HEK293 (cell line): ENCODE data around the gene C14orf119.
A peak's percentile ranks its signal among the peaks of the same experiment; 100 is the strongest.

Experiments used
- CTCF ChIA-PET: fragments of 350-600 bp; formaldehyde crosslinking; extraction: SDS; loops from one replicate; lab custom pipeline; 2021; ENCODE audit warnings: antibody characterized with exemption; lab: Yijun Ruan, JAX
- POLR2A ChIA-PET: fragments of 300-600 bp; formaldehyde crosslinking; extraction: SDS; loops from one replicate; lab custom pipeline; 2020; ENCODE audit warnings: antibody characterized with exemption, inconsistent platforms; lab: Yijun Ruan, JAX
- H3K27ac ChIP-seq: fragments of 200-500 bp; sonication (Bioruptor generic); 2 replicates; pipeline ENCODE4 v1.5.1; 2014; ENCODE audit warnings: low read depth, low read length, control low read depth, inconsistent platforms; ENCODE audit errors: extremely low read depth
- H3K36me3 ChIP-seq, 2 experiments: fragments of 200-500 bp in 1 of 2; sonication (Bioruptor generic) in 1 of 2; 1 replicate in 1 of 2; 2 replicates in 1 of 2; pipeline ENCODE4 v1.5.1; 2014 to 2017; ENCODE audit warnings: inconsistent platforms in 2 of 2, low read length in 2 of 2; ENCODE audit not compliant: control insufficient read depth in 2 of 2, insufficient read depth in 1 of 2
- H3K4me1 ChIP-seq: fragments of 200-500 bp; sonication (Bioruptor generic); 2 replicates; pipeline ENCODE4 v1.5.1; 2014; ENCODE audit warnings: mild to moderate bottlenecking, low read length, inconsistent platforms; ENCODE audit not compliant: control insufficient read depth, insufficient read depth
- H3K4me3 ChIP-seq: 2 replicates; pipeline ENCODE4 v1.5.1; 2011; ENCODE audit warnings: low read depth, mild to moderate bottlenecking, control low read depth, low read length, moderate library complexity
- H3K9me3 ChIP-seq: fragments of 200-500 bp; sonication (Bioruptor generic); 2 replicates; pipeline ENCODE4 v1.5.1; 2014; ENCODE audit warnings: low read depth, low read length, inconsistent platforms; ENCODE audit not compliant: control insufficient read depth, insufficient read depth
- GLIS1 ChIP-seq: fragments of 450-650 bp; formaldehyde crosslinking; IDR thresholded peaks from 2 replicates; pipeline ENCODE4 v1.5.1; 2016; ENCODE audit warnings: missing biosample characterization, missing genetic modification characterization
- GLIS2 ChIP-seq: fragments of 450-650 bp; formaldehyde crosslinking; IDR thresholded peaks from 2 replicates; pipeline ENCODE4 v1.5.1; 2016; ENCODE audit warnings: missing biosample characterization, missing genetic modification characterization
- IKZF3 ChIP-seq: fragments of 450-650 bp; IDR thresholded peaks from 2 replicates; pipeline ENCODE4 v1.5.0; 2018; ENCODE audit warnings: missing biosample characterization, mild to moderate bottlenecking, missing genetic modification characterization, moderate library complexity
- KLF1 ChIP-seq: fragments of 450-650 bp; formaldehyde crosslinking; IDR thresholded peaks from 2 replicates; pipeline ENCODE4 v1.5.1; 2016; ENCODE audit warnings: missing biosample characterization, missing genetic modification characterization
- PRDM1 ChIP-seq: fragments of 450-650 bp; formaldehyde crosslinking; IDR thresholded peaks from 2 replicates; pipeline ENCODE4; 2016; ENCODE audit warnings: missing biosample characterization, missing genetic modification characterization
- ZFHX2 ChIP-seq: fragments of 450-650 bp; formaldehyde crosslinking; conservative IDR thresholded peaks from 2 replicates; pipeline ENCODE4 v1.5.1; 2016; ENCODE audit warnings: missing biosample characterization, missing genetic modification characterization
- ZFP69B ChIP-seq: fragments of 450-650 bp; formaldehyde crosslinking; IDR thresholded peaks from 2 replicates; pipeline ENCODE4 v1.5.1; 2016; ENCODE audit warnings: missing biosample characterization, missing genetic modification characterization
- ZNF112 ChIP-seq: fragments of 450-650 bp; formaldehyde crosslinking; IDR thresholded peaks from 2 replicates; pipeline ENCODE4 v1.5.0; 2017; ENCODE audit warnings: missing biosample characterization, missing genetic modification characterization
- ZNF335 ChIP-seq: fragments of 450-650 bp; formaldehyde crosslinking; conservative IDR thresholded peaks from 2 replicates; pipeline ENCODE4 v1.5.1; 2016; ENCODE audit warnings: missing biosample characterization, missing genetic modification characterization
- ZNF560 ChIP-seq: fragments of 450-650 bp; formaldehyde crosslinking; IDR thresholded peaks from 2 replicates; pipeline ENCODE4 v1.5.1; 2017; ENCODE audit warnings: missing biosample characterization, missing genetic modification characterization, borderline replicate concordance
- ZNF571 ChIP-seq: fragments of 450-650 bp; formaldehyde crosslinking; IDR thresholded peaks from 2 replicates; pipeline ENCODE4 v1.5.0; 2017; ENCODE audit warnings: missing biosample characterization, missing genetic modification characterization
- ZNF585B ChIP-seq: fragments of 450-650 bp; formaldehyde crosslinking; IDR thresholded peaks from 2 replicates; pipeline ENCODE4 v1.5.1; 2016; ENCODE audit warnings: missing biosample characterization, missing genetic modification characterization
- ZNF610 ChIP-seq: fragments of 450-650 bp; formaldehyde crosslinking; IDR thresholded peaks from 2 replicates; pipeline ENCODE4 v1.5.1; 2016; ENCODE audit warnings: missing biosample characterization, missing genetic modification characterization, borderline replicate concordance
- ZNF791 ChIP-seq: fragments of 450-650 bp; formaldehyde crosslinking; IDR thresholded peaks from 2 replicates; pipeline ENCODE4 v1.5.1; 2016; ENCODE audit warnings: missing biosample characterization, missing genetic modification characterization
- ZNF792 ChIP-seq: fragments of 450-650 bp; formaldehyde crosslinking; IDR thresholded peaks from 2 replicates; pipeline ENCODE4 v1.5.1; 2016; ENCODE audit warnings: missing biosample characterization, missing genetic modification characterization
- TF ChIP-seq, protein P1 (sequence below): fragments of 450-650 bp; formaldehyde crosslinking; IDR thresholded peaks from 2 replicates; pipeline ENCODE4 v1.5.1; 2016; ENCODE audit warnings: missing biosample characterization, missing genetic modification characterization
- TF ChIP-seq, protein P2 (sequence below): fragments of 450-650 bp; formaldehyde crosslinking; IDR thresholded peaks from 2 replicates; pipeline ENCODE4 v1.5.1; 2017; ENCODE audit warnings: missing biosample characterization, missing genetic modification characterization
- TF ChIP-seq, protein P3 (sequence below): fragments of 450-650 bp; formaldehyde crosslinking; conservative IDR thresholded peaks from 2 replicates; pipeline ENCODE4 v1.5.1; 2016; ENCODE audit warnings: low read depth, missing biosample characterization, missing genetic modification characterization
- TF ChIP-seq, protein P4 (sequence below): fragments of 450-650 bp; formaldehyde crosslinking; conservative IDR thresholded peaks from 2 replicates; pipeline ENCODE4 v1.5.1; 2016; ENCODE audit warnings: low read depth, missing biosample characterization, missing genetic modification characterization
- TF ChIP-seq, protein P5 (sequence below): fragments of 450-650 bp; formaldehyde crosslinking; IDR thresholded peaks from 2 replicates; pipeline ENCODE4 v1.5.1; 2016; ENCODE audit warnings: missing biosample characterization, missing genetic modification characterization
- TF ChIP-seq, protein P6 (sequence below): fragments of 450-650 bp; formaldehyde crosslinking; IDR thresholded peaks from 2 replicates; pipeline ENCODE4 v1.5.1; 2016; ENCODE audit warnings: missing biosample characterization, missing genetic modification characterization

C14orf119 gene

DNA sequence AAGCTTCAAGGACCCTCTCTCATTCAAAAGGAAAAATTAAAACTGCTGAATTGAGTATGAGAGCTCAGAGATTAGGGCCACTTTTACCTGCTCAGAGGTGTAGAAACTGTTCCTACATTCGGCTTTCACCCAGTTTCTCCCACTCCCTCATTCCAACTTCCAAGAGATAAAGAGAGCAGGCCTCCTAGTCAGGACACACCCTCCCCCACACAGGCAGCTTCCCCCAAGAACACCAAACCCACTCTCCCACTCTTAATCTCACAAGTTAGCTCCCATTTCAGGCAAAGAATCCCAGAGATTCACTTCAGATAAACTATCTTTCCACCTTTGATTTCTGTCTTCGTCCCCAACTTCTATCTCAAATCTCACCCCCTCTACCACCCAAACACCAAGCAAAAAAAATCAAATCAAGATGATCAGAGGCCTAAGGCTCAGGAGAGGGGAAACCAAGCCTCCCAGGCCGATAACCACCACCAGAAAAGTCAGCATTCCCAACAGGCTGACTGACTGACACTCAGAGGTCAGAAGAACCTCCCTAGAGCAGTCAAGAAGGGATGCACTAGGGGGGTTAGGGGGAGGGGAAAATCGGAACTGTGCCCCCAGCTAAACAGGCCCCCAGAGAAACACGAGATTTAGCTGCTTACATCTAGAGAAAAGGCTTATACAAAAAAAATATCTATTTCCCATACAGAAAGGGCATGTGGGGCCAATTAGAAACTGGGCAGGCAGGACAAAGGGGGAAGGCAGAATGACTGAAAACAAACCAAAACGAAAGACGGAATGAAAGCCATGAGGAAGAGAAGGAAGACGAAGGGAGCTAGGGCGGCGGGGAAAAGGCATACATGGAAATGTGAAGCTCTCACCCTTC, 24.8 kb upstream of the C14orf119 start:
- CTCF ChIA-PET: interaction anchor here (0.6 to 4.0 kb wide), 13 partner anchors 8 to 1161 kb away, joined by 3 to 21 read pairs (median 5); partner anchors contain the start of genes ACIN1 and C14orf119
- Histone ChIP-seq H3K27ac (peak overlapping the region; percentile 84), H3K4me1 (peaks cover 16% of the 10 kb centered on the region), H3K36me3 (peaks cover 30 to 59% of the 10 kb centered on the region in 2 experiments), H3K4me3 (peak overlapping the region; percentile 65), H3K9me3 (no peaks in the 10 kb centered on the region)
- POLR2A ChIA-PET: interaction anchor here (1.2 to 3.5 kb wide), 4 partner anchors 8 to 25 kb away, joined by 7 to 48 read pairs (median 17); partner anchors contain the start of genes ACIN1 and C14orf119
- TF ChIP-seq, protein P1, sequence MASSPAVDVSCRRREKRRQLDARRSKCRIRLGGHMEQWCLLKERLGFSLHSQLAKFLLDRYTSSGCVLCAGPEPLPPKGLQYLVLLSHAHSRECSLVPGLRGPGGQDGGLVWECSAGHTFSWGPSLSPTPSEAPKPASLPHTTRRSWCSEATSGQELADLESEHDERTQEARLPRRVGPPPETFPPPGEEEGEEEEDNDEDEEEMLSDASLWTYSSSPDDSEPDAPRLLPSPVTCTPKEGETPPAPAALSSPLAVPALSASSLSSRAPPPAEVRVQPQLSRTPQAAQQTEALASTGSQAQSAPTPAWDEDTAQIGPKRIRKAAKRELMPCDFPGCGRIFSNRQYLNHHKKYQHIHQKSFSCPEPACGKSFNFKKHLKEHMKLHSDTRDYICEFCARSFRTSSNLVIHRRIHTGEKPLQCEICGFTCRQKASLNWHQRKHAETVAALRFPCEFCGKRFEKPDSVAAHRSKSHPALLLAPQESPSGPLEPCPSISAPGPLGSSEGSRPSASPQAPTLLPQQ (tag by site-specific recombination): 0 out of 2 replicates have a peak, but pooled peaks have one; percentile 28
- TF ChIP-seq KLF1: peak; percentile 36; the same call in 1 of the 2 replicates
- no peak for TF ChIP-seq ZNF791
- TF ChIP-seq, protein P2, sequence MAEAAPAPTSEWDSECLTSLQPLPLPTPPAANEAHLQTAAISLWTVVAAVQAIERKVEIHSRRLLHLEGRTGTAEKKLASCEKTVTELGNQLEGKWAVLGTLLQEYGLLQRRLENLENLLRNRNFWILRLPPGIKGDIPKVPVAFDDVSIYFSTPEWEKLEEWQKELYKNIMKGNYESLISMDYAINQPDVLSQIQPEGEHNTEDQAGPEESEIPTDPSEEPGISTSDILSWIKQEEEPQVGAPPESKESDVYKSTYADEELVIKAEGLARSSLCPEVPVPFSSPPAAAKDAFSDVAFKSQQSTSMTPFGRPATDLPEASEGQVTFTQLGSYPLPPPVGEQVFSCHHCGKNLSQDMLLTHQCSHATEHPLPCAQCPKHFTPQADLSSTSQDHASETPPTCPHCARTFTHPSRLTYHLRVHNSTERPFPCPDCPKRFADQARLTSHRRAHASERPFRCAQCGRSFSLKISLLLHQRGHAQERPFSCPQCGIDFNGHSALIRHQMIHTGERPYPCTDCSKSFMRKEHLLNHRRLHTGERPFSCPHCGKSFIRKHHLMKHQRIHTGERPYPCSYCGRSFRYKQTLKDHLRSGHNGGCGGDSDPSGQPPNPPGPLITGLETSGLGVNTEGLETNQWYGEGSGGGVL (tag by site-specific recombination): peak; percentile 30; the same call in 1 of the 2 replicates
- TF ChIP-seq ZNF792 (tag by site-specific recombination): no peak
- TF ChIP-seq PRDM1 (tag by site-specific recombination): peak; percentile 96
- peak; percentile 64 for TF ChIP-seq GLIS1 (tag by site-specific recombination)
- no peak for TF ChIP-seq ZNF560
- TF ChIP-seq ZFP69B (tag by site-specific recombination): no peak
- 0 out of 2 replicates have a peak, but pooled peaks have one; percentile 26 for TF ChIP-seq ZNF335
- peak; percentile 37; the same call in 1 of the 2 replicates for TF ChIP-seq GLIS2 (tag by site-specific recombination)
- no peak for TF ChIP-seq ZNF112
- TF ChIP-seq, protein P3, sequence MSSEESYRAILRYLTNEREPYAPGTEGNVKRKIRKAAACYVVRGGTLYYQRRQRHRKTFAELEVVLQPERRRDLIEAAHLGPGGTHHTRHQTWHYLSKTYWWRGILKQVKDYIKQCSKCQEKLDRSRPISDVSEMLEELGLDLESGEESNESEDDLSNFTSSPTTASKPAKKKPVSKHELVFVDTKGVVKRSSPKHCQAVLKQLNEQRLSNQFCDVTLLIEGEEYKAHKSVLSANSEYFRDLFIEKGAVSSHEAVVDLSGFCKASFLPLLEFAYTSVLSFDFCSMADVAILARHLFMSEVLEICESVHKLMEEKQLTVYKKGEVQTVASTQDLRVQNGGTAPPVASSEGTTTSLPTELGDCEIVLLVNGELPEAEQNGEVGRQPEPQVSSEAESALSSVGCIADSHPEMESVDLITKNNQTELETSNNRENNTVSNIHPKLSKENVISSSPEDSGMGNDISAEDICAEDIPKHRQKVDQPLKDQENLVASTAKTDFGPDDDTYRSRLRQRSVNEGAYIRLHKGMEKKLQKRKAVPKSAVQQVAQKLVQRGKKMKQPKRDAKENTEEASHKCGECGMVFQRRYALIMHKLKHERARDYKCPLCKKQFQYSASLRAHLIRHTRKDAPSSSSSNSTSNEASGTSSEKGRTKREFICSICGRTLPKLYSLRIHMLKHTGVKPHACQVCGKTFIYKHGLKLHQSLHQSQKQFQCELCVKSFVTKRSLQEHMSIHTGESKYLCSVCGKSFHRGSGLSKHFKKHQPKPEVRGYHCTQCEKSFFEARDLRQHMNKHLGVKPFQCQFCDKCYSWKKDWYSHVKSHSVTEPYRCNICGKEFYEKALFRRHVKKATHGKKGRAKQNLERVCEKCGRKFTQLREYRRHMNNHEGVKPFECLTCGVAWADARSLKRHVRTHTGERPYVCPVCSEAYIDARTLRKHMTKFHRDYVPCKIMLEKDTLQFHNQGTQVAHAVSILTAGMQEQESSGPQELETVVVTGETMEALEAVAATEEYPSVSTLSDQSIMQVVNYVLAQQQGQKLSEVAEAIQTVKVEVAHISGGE (tag by site-specific recombination): peak; percentile 71
- no peak for TF ChIP-seq ZNF571
- TF ChIP-seq, protein P4, sequence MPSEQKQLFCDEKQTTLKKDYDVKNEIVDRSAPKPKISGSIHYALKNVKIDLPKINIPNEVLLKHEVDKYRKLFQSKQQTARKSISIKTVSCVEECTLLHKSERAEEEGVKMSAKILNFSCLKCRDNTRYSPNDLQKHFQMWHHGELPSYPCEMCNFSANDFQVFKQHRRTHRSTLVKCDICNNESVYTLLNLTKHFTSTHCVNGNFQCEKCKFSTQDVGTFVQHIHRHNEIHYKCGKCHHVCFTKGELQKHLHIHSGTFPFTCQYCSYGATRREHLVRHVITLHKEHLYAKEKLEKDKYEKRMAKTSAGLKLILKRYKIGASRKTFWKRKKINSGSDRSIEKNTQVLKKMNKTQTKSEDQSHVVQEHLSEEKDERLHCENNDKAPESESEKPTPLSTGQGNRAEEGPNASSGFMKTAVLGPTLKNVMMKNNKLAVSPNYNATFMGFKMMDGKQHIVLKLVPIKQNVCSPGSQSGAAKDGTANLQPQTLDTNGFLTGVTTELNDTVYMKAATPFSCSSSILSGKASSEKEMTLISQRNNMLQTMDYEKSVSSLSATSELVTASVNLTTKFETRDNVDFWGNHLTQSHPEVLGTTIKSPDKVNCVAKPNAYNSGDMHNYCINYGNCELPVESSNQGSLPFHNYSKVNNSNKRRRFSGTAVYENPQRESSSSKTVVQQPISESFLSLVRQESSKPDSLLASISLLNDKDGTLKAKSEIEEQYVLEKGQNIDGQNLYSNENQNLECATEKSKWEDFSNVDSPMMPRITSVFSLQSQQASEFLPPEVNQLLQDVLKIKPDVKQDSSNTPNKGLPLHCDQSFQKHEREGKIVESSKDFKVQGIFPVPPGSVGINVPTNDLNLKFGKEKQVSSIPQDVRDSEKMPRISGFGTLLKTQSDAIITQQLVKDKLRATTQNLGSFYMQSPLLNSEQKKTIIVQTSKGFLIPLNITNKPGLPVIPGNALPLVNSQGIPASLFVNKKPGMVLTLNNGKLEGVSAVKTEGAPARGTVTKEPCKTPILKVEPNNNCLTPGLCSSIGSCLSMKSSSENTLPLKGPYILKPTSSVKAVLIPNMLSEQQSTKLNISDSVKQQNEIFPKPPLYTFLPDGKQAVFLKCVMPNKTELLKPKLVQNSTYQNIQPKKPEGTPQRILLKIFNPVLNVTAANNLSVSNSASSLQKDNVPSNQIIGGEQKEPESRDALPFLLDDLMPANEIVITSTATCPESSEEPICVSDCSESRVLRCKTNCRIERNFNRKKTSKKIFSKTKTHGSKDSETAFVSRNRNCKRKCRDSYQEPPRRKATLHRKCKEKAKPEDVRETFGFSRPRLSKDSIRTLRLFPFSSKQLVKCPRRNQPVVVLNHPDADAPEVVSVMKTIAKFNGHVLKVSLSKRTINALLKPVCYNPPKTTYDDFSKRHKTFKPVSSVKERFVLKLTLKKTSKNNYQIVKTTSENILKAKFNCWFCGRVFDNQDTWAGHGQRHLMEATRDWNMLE (tag by site-specific recombination): no peak
- TF ChIP-seq ZFHX2: peak; percentile 54
- no peak for TF ChIP-seq ZNF610 (tag by site-specific recombination)
- TF ChIP-seq IKZF3 (tag by site-specific recombination): no peak
- TF ChIP-seq ZNF585B (tag by site-specific recombination): no peak
- TF ChIP-seq, protein P5, sequence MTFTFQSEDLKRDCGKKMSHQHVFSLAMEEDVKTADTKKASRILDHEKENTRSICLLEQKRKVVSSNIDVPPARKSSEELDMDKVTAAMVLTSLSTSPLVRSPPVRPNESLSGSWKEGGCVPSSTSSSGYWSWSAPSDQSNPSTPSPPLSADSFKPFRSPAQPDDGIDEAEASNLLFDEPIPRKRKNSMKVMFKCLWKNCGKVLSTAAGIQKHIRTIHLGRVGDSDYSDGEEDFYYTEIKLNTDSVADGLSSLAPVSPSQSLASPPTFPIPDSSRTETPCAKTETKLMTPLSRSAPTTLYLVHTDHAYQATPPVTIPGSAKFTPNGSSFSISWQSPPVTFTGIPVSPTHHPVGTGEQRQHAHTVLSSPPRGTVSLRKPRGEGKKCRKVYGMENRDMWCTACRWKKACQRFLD (tag by site-specific recombination): no peak
- TF ChIP-seq, protein P6, sequence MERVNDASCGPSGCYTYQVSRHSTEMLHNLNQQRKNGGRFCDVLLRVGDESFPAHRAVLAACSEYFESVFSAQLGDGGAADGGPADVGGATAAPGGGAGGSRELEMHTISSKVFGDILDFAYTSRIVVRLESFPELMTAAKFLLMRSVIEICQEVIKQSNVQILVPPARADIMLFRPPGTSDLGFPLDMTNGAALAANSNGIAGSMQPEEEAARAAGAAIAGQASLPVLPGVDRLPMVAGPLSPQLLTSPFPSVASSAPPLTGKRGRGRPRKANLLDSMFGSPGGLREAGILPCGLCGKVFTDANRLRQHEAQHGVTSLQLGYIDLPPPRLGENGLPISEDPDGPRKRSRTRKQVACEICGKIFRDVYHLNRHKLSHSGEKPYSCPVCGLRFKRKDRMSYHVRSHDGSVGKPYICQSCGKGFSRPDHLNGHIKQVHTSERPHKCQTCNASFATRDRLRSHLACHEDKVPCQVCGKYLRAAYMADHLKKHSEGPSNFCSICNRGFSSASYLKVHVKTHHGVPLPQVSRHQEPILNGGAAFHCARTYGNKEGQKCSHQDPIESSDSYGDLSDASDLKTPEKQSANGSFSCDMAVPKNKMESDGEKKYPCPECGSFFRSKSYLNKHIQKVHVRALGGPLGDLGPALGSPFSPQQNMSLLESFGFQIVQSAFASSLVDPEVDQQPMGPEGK: peak; percentile 63
